Activated CD8-positive, alpha-beta memory T cell treated with anti-CD3 and anti-CD28 coated beads, Interleukin-2, amount 50 U/mL, for 4 hours (primary cell): Measurements from ENCODE around the gene CDH22.
A peak's percentile ranks its signal among the peaks of the same experiment; 100 is the strongest.

Experiments
- DNase-seq: peaks from one replicate; pipeline ENCODE4 v3.0.0-alpha.2; 2020

Gene CDH22

GRCh38 chr20:46133886-46134654, 174.2 kb downstream of the CDH22 start:
- no peak for DNase-seq

GRCh38 chr20:46132705-46133120, 175.6 kb downstream of the CDH22 start:
- peak; percentile 57 for DNase-seq

GRCh38 chr20:46131396-46131795, 176.9 kb downstream of the CDH22 start:
- no peak for DNase-seq

GRCh38 chr20:46130534-46130933, 177.8 kb downstream of the CDH22 start:
- DNase-seq, result no peak

GRCh38 chr20:46129955-46130481, 178.3 kb downstream of the CDH22 start:
- no peak for DNase-seq

GRCh38 chr20:46128310-46129151, 179.8 kb downstream of the CDH22 start:
- DNase-seq, result no peak

- no peak for DNase-seq
Measured at GRCh38 chr20:46127396-46128010, 180.8 kb downstream of the CDH22 start.

- DNase-seq, result no peak
Measured at GRCh38 chr20:46126440-46127056, 181.8 kb downstream of the CDH22 start.
